HCT116 (cell line): ENCODE data around the gene POLG. TPM values are rescaled to one million over a fixed set of nuclear protein-coding genes. Genes with fewer than 3 reads are reported as not detected.

ENCODE experiments used
- ATAC-seq: fragments of 200-7000 bp; cut with Tn5 transposase; 2 replicates; pipeline ENCODE4 v1.9.1; 2020; ENCODE audit warnings: mild to moderate bottlenecking, moderate library complexity
- BruUV-seq: library from RNA; stranded (reverse); fragments of 400-500 nt; replicated peaks from 2 replicates; lab custom pipeline; 2021; lab: Mats Ljungman, UMichigan
- CTCF ChIA-PET: fragments of 300-600 bp; sonication (Branson Sonifier 250); formaldehyde crosslinking; loops from one replicate; lab custom pipeline; 2021; ENCODE audit warnings: antibody characterized with exemption; lab: Charles Lee
- POLR2A ChIA-PET: fragments of 300-600, 350-600 bp; sonication (Branson Sonifier 250); formaldehyde crosslinking; loops from one replicate; lab custom pipeline; 2021; ENCODE audit warnings: antibody characterized with exemption; lab: Charles Lee
- RAD21 ChIA-PET, 2 experiments: fragments of 300-600 bp; sonication (Branson Sonifier 250); formaldehyde crosslinking; loops; one replicate each; lab custom pipeline; 2023; ENCODE audit warnings: low total read pairs in 2 of 2; ENCODE audit not compliant: uncharacterized antibody in 2 of 2, unreplicated experiment in 2 of 2, low non-redundant PET in 1 of 2; lab: Charles Lee
- DNase-seq: peaks from one replicate; pipeline ENCODE4 v3.0.0-alpha.2; 2010; ENCODE audit warnings: low read depth, low spot score
- H2AFZ ChIP-seq: fragments of 200-600 bp; shearing (Covaris generic), sonication (generic); 2 replicates; pipeline ENCODE4 v1.6.1; 2017; ENCODE audit warnings: low read depth, mixed run types, mixed read lengths, antibody characterized with exemption, low read length; ENCODE audit not compliant: poor library complexity, severe bottlenecking
- H3K27ac ChIP-seq: 2 replicates; pipeline ENCODE4 v1.5.1; 2012; ENCODE audit warnings: low read depth, low read length
- H3K27me3 ChIP-seq: fragments of 200-600 bp; sonication (generic); 2 replicates; pipeline ENCODE4 v1.6.1; 2016; ENCODE audit warnings: mixed run types, low read length, mixed read lengths; ENCODE audit not compliant: insufficient read depth
- H3K36me3 ChIP-seq, 2 experiments: fragments of 200-500 bp in 1 of 2; fragments of 200-600 bp in 1 of 2; sonication (Bioruptor generic) in 1 of 2; sonication (generic) in 1 of 2; 2 replicates each; pipeline versions ENCODE4 v1.5.1 to v1.6.1; 2014 to 2016; ENCODE audit warnings: low read length in 2 of 2, inconsistent platforms in 1 of 2, mixed read lengths in 1 of 2, mixed run types in 1 of 2; ENCODE audit not compliant: insufficient read depth in 2 of 2, control insufficient read depth in 1 of 2
- H3K4me1 ChIP-seq, 2 experiments: fragments of 200-600 bp in 1 of 2; sonication (generic) in 1 of 2; 2 replicates each; pipeline versions ENCODE4 v1.5.1 to v1.6.1; 2012 to 2017; ENCODE audit warnings: low read length in 2 of 2, inconsistent platforms in 1 of 2, mild to moderate bottlenecking in 1 of 2, mixed read lengths in 1 of 2, mixed run types in 1 of 2, moderate library complexity in 1 of 2; ENCODE audit not compliant: insufficient read depth in 2 of 2, control insufficient read depth in 1 of 2
- H3K4me2 ChIP-seq: fragments of 200-600 bp; sonication (generic); 2 replicates; pipeline ENCODE4 v1.6.1; 2017; ENCODE audit warnings: mixed run types, low read length, mixed read lengths
- H3K4me3 ChIP-seq, 2 experiments: fragments of 200-600 bp in 1 of 2; sonication (generic) in 1 of 2; replicated peaks in 1 of 2; 2 replicates each; pipeline ENCODE4 v1.5.1; 2011 to 2016; ENCODE audit warnings: low read length in 2 of 2, control low read depth in 1 of 2, low read depth in 1 of 2, mild to moderate bottlenecking in 1 of 2, mixed read lengths in 1 of 2, mixed run types in 1 of 2
- H3K79me2 ChIP-seq: fragments of 200-600 bp; sonication (generic); 2 replicates; pipeline ENCODE4 v1.6.1; 2017; ENCODE audit warnings: mild to moderate bottlenecking, mixed run types, low read length, moderate library complexity, mixed read lengths; ENCODE audit not compliant: insufficient read depth
- H3K9ac ChIP-seq: fragments of 200-600 bp; sonication (generic); 2 replicates; pipeline ENCODE4 v1.6.1; 2016; ENCODE audit warnings: low read length, mixed read lengths
- H3K9me2 ChIP-seq: fragments of 200-600 bp; sonication (generic), shearing (Covaris generic); 2 replicates; pipeline ENCODE4 v1.6.1; 2017; ENCODE audit warnings: mixed run types, mild to moderate bottlenecking, moderate library complexity; ENCODE audit not compliant: insufficient read depth
- H3K9me3 ChIP-seq, 2 experiments: fragments of 200-500 bp in 1 of 2; fragments of 200-600 bp in 1 of 2; sonication (Bioruptor generic) in 1 of 2; sonication (generic) in 1 of 2; 2 replicates each; pipeline ENCODE4 v1.6.1; 2014 to 2017; ENCODE audit warnings: low read length in 2 of 2, mixed read lengths in 2 of 2, inconsistent platforms in 1 of 2, low read depth in 1 of 2, mild to moderate bottlenecking in 1 of 2, mixed run types in 1 of 2, moderate library complexity in 1 of 2; ENCODE audit not compliant: control insufficient read depth in 1 of 2, insufficient read depth in 1 of 2
- H4K20me1 ChIP-seq: fragments of 200-600 bp; sonication (generic), shearing (Covaris generic); 2 replicates; pipeline ENCODE4 v1.6.1; 2017; ENCODE audit warnings: mixed run types, mild to moderate bottlenecking, moderate library complexity; ENCODE audit not compliant: insufficient read depth
- JUND ChIP-seq: IDR thresholded peaks from 2 replicates; pipeline ENCODE4 v1.6.1; 2012
- SIN3A ChIP-seq: IDR thresholded peaks from 2 replicates; pipeline ENCODE4 v1.6.1; 2012; ENCODE audit warnings: low read depth
- TCF7L2 ChIP-seq: IDR thresholded peaks from 2 replicates; pipeline ENCODE4 v1.7.0; 2011; ENCODE audit warnings: borderline replicate concordance, inconsistent platforms; ENCODE audit not compliant: insufficient read depth, insufficient read length; ENCODE audit errors: extremely low read depth
- YY1 ChIP-seq: IDR thresholded peaks from 2 replicates; pipeline ENCODE4 v1.6.1; 2011; ENCODE audit warnings: low read length, low read depth, moderate library complexity, mild to moderate bottlenecking; ENCODE audit not compliant: insufficient replicate concordance; ENCODE audit errors: extremely low read depth
- ZFX ChIP-seq: fragments of 450-650 bp; IDR thresholded peaks from 2 replicates; pipeline ENCODE4 v1.6.1; 2017
- intact Hi-C: fragments of 100-400 bp; cut with micrococcal nuclease; formaldehyde crosslinking; loops from 2 replicates; pipeline ENCODE4 v1.10.0; 2022
- total RNA-seq: library from RNA; stranded (reverse); gene quantifications from one replicate; pipeline ENCODE4 v1.2.1, GENCODE V29; 2021; ENCODE audit not compliant: unreplicated experiment
- TF ChIP-seq, protein P1 (sequence below), 3 experiments: fragments of 200-600 bp in 1 of 3; sonication (generic) in 1 of 3; IDR thresholded peaks in 2 of 3; conservative IDR thresholded peaks in 1 of 3; 2 replicates each; pipeline ENCODE4 v1.5.1; 2012 to 2017; ENCODE audit warnings: low read depth in 2 of 3, low read length in 2 of 3, antibody characterized with exemption in 1 of 3, borderline replicate concordance in 1 of 3, control low read depth in 1 of 3, mild to moderate bottlenecking in 1 of 3, mixed read lengths in 1 of 3, mixed run types in 1 of 3, moderate library complexity in 1 of 3; ENCODE audit not compliant: insufficient read depth in 1 of 3
- TF ChIP-seq, protein P2 (sequence below): IDR thresholded peaks from 2 replicates; pipeline ENCODE4 v1.6.1; 2012
- TF ChIP-seq, protein P3 (sequence below): IDR thresholded peaks from 2 replicates; pipeline ENCODE4 v1.6.1; 2011; ENCODE audit warnings: mild to moderate bottlenecking, low read length, moderate library complexity; ENCODE audit not compliant: insufficient replicate concordance; ENCODE audit errors: extremely low read depth
- TF ChIP-seq, protein P4 (sequence below): IDR thresholded peaks from 2 replicates; pipeline ENCODE4 v1.6.1; 2012; ENCODE audit warnings: low read depth

The POLG gene
- total RNA-seq, 1 experiment from 2014 or later: 72.7 TPM

DNA sequence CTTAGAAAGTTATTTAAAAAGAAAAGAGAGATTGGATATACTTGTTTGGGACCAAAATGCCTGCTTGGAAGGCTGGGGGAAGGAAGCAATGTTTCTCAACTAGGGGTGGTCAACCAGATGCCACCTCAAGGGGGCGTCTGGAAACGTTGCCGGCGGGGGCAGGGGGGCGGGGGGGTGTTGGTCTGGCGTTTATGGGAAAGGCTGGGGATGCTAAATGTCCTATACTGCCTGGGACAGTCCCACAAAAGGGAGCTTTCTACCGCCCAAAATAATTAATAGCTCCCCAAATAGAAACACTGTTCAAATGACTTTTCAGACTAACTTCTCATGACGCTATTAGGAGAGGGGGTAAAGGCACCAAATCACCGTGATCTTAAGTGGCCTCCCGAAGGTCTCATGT lies 2.2 kb downstream of the POLG start:
- H3K4me3 ChIP-seq: no peak overlapping the region
- H3K4me2 ChIP-seq: 0 out of 2 replicates have a peak overlapping the region, but pooled peaks have one; percentile 76
- intact Hi-C loops: no loop called here
- H3K4me1 ChIP-seq: peaks cover 9 to 25% of the 10 kb centered on the region in 2 experiments
- RAD21 ChIA-PET: no interaction called here
- BruUV-seq: no TSS peak
- peaks cover 42 to 57% of the 10 kb centered on the region in 2 experiments; a peak in 3 of 4 replicates for H3K36me3 ChIP-seq
- no peaks in the 10 kb centered on the region for H3K9me3 ChIP-seq
- H2AFZ ChIP-seq: no peak overlapping the region
- POLR2A ChIA-PET: interaction anchor here (1.5 kb wide), 1 partner anchor 30 kb away, joined by 3 read pairs; no protein-coding TSS in a partner anchor
- peaks cover 68% of the 10 kb centered on the region for H3K79me2 ChIP-seq
- H3K9ac ChIP-seq: no peak overlapping the region
- no peak overlapping the region for H3K27ac ChIP-seq
- ATAC-seq: no peak
- peaks cover 8% of the 10 kb centered on the region; the same call in 1 of the 2 replicates for H4K20me1 ChIP-seq
- no peaks in the 10 kb centered on the region for H3K27me3 ChIP-seq
- CTCF ChIA-PET: no interaction called here
- DNase-seq: peak; percentile 12
- TF ChIP-seq, protein P1, sequence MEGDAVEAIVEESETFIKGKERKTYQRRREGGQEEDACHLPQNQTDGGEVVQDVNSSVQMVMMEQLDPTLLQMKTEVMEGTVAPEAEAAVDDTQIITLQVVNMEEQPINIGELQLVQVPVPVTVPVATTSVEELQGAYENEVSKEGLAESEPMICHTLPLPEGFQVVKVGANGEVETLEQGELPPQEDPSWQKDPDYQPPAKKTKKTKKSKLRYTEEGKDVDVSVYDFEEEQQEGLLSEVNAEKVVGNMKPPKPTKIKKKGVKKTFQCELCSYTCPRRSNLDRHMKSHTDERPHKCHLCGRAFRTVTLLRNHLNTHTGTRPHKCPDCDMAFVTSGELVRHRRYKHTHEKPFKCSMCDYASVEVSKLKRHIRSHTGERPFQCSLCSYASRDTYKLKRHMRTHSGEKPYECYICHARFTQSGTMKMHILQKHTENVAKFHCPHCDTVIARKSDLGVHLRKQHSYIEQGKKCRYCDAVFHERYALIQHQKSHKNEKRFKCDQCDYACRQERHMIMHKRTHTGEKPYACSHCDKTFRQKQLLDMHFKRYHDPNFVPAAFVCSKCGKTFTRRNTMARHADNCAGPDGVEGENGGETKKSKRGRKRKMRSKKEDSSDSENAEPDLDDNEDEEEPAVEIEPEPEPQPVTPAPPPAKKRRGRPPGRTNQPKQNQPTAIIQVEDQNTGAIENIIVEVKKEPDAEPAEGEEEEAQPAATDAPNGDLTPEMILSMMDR (IDR thresholded peaks at IDR 0.05 in 2 of 3, conservative IDR thresholded peaks at IDR 0.05 in 1 of 3; ENCODE audit: borderline replicate concordance in 1 of 3, insufficient read depth in 1 of 3, low read depth in 2 of 3, low read length in 2 of 3): peak in 2 of 3 experiments; percentile 46 to 52; a peak in 3 of 6 replicates
- no peak for TF ChIP-seq ZFX
- H3K9me2 ChIP-seq: no peaks in the 10 kb centered on the region

DNA sequence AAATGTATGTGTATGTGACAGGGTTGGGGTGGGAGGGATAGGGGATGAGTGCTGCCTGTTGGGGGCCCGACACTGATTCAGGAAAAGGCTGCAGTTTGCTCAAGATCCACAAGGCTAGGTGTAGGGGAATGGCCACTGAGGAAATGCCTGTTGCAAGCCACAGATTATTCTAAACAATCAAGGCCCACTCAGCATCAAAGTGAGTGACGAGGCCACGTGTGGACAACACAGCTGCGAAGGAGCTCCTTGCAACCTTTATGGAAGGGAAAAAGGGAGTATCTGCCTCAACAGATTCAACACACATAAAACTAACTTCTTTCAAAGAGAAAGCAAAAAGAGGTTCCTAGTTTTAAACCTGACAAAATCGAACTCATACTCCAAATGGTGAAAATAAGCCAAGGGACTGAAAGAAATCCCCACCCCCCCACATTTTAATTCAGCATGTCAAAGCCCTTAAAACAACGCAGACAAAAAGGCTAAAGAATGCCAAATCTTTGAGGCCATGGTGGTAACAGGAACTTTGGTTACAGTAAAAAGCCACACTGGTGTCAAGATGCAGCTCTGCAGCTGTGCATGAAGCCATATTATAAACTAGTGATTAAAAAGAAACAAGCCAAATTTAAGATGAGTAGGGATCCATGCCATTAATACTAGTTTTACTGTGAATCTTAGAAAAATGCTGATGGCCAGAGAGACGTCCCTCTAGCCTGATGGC lies 3.6 kb downstream of the POLG start:
- H2AFZ ChIP-seq: no peak overlapping the region
- H3K9me2 ChIP-seq: no peaks in the 10 kb centered on the region
- no peak for ATAC-seq
- no TSS peak for BruUV-seq
- no peak overlapping the region for H3K4me3 ChIP-seq
- H3K27ac ChIP-seq: no peak overlapping the region
- no peaks in the 10 kb centered on the region for H3K9me3 ChIP-seq
- no peak overlapping the region for H3K9ac ChIP-seq
- peaks cover 8% of the 10 kb centered on the region; the same call in 1 of the 2 replicates for H4K20me1 ChIP-seq
- DNase-seq: no peak
- H3K36me3 ChIP-seq: peaks cover 56 to 69% of the 10 kb centered on the region in 2 experiments
- ChIA-PET RAD21 (no interaction called here), POLR2A (no interaction called here), CTCF (interaction anchor here (0.6 kb wide), 1 partner anchor 34 kb away, joined by 3 read pairs; no protein-coding TSS in a partner anchor)
- no peak overlapping the region for H3K4me2 ChIP-seq
- H3K4me1 ChIP-seq: peaks cover 6 to 22% of the 10 kb centered on the region in 2 experiments
- peaks cover 78% of the 10 kb centered on the region for H3K79me2 ChIP-seq
- intact Hi-C loops: no loop called here
- no peaks in the 10 kb centered on the region for H3K27me3 ChIP-seq
- TF ChIP-seq, protein P2, sequence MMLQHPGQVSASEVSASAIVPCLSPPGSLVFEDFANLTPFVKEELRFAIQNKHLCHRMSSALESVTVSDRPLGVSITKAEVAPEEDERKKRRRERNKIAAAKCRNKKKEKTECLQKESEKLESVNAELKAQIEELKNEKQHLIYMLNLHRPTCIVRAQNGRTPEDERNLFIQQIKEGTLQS: no peak
- TF ChIP-seq, protein P3, sequence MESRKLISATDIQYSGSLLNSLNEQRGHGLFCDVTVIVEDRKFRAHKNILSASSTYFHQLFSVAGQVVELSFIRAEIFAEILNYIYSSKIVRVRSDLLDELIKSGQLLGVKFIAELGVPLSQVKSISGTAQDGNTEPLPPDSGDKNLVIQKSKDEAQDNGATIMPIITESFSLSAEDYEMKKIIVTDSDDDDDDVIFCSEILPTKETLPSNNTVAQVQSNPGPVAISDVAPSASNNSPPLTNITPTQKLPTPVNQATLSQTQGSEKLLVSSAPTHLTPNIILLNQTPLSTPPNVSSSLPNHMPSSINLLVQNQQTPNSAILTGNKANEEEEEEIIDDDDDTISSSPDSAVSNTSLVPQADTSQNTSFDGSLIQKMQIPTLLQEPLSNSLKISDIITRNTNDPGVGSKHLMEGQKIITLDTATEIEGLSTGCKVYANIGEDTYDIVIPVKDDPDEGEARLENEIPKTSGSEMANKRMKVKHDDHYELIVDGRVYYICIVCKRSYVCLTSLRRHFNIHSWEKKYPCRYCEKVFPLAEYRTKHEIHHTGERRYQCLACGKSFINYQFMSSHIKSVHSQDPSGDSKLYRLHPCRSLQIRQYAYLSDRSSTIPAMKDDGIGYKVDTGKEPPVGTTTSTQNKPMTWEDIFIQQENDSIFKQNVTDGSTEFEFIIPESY: no peak
- TF ChIP-seq SIN3A (no peak), YY1 (no peak), TCF7L2 (no peak), JUND (no peak)
- TF ChIP-seq, protein P4, sequence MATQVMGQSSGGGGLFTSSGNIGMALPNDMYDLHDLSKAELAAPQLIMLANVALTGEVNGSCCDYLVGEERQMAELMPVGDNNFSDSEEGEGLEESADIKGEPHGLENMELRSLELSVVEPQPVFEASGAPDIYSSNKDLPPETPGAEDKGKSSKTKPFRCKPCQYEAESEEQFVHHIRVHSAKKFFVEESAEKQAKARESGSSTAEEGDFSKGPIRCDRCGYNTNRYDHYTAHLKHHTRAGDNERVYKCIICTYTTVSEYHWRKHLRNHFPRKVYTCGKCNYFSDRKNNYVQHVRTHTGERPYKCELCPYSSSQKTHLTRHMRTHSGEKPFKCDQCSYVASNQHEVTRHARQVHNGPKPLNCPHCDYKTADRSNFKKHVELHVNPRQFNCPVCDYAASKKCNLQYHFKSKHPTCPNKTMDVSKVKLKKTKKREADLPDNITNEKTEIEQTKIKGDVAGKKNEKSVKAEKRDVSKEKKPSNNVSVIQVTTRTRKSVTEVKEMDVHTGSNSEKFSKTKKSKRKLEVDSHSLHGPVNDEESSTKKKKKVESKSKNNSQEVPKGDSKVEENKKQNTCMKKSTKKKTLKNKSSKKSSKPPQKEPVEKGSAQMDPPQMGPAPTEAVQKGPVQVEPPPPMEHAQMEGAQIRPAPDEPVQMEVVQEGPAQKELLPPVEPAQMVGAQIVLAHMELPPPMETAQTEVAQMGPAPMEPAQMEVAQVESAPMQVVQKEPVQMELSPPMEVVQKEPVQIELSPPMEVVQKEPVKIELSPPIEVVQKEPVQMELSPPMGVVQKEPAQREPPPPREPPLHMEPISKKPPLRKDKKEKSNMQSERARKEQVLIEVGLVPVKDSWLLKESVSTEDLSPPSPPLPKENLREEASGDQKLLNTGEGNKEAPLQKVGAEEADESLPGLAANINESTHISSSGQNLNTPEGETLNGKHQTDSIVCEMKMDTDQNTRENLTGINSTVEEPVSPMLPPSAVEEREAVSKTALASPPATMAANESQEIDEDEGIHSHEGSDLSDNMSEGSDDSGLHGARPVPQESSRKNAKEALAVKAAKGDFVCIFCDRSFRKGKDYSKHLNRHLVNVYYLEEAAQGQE: no peak
